ENCODE measurements around the gene ZC3H13.

Gene ZC3H13

GRCh38 chr13:45950386-45951000, 102.1 kb downstream of the ZC3H13 start:
- FAIRE-seq (no peak), DNase-seq (ENCODE audit: extremely low spot score, insufficient read length, low read depth) (no peak)

DNA sequence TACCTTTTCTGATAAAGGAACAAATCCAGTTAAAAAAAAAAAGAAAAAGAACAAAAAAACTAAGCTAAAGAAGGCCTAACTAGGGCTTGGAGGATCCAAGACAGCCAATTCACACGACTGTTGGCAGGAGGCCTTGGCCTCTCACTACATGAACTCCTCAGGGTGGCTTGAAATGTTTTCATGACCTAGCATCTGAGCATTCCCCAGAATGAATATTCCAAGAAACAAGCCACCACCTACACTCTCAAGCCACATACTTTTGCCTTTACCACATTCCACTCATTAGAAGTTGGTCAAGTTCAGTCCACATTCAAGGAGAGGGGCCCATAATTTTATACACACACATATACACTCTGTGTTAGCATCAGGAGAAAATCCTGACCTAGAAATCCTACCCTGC, 103.4 kb downstream of the ZC3H13 start:
- no peak for DNase-seq (ENCODE audit: extremely low spot score, insufficient read length, low read depth)
- no peak for FAIRE-seq

GRCh38 chr13:45943965-45944364, 108.6 kb downstream of the ZC3H13 start:
- no peak for FAIRE-seq

GRCh38 chr13:45943120-45943519, 109.4 kb downstream of the ZC3H13 start:
- DNase-seq (ENCODE audit: extremely low spot score, insufficient read length, low read depth) (no peak), FAIRE-seq (no peak)

More at GRCh38 chr13:45943965-45944364, 108.6 kb downstream of the ZC3H13 start:
- no peak for DNase-seq (ENCODE audit: extremely low spot score, insufficient read length, low read depth)

DNA sequence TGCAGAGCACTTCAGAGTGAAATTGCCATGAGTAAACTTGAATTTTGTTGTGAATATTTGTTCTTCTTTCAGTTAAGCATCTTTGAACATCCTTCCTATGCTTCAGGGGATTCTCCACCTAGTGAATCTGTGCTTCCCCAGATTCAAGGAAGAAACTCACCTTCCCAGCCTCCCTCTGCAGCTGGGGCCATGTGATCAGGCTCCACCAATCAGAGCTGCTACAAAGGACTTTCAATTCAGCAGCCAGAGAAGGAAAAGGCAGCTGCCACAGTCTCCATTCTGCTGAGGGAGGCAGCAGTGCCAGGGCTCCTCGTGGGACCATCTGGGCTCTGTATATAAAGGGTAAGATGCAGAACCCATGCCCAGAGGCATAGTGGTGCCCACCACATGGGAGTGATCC, 111.3 kb downstream of the ZC3H13 start:
- FAIRE-seq (no peak), DNase-seq (ENCODE audit: extremely low spot score, insufficient read length, low read depth) (no peak)

DNA sequence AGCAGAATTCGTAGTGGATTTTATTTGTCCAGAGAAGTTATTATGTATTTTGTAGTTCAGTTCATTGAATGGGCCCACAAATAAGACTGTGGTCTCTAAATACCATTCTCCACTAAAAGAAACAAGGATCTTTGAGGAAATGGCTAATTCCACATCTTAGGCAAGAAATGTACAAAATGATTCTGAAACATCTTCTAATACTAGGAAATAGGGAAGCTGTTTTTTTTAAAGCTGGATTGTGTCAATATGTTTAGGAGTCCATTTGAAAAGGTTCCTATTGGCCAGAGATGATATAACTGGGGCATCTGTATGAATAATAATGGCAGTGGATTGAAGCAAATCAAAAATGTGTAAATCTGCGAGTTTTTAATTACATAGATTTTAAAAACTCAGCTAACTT, 112.5 kb downstream of the ZC3H13 start:
- FAIRE-seq (no peak), DNase-seq (ENCODE audit: extremely low spot score, insufficient read length, low read depth) (no peak)

GRCh38 chr13:45936621-45937020, 115.9 kb downstream of the ZC3H13 start:
- FAIRE-seq (no peak), DNase-seq (ENCODE audit: extremely low spot score, insufficient read length, low read depth) (no peak)

DNA sequence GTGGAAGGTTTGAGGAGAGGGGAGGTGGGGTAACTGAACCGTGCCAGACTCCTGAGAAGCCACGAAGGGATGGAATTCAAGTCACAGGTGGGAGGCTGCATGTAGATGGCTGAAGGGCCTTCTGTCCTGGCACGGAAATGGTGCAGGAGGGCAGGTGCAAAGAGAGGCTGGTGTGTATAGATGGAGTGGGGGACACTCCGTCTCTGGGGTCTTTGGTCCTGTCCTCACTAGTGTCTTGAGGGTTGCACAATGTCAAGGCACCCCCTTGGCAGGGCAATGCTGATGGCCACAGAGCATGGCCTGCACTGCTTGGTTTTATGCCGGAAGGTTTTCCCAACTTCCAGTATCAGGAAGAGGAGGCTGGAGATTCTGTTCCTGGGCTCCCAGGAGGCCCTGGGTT, 118.3 kb downstream of the ZC3H13 start:
- FAIRE-seq, result no peak
- DNase-seq (ENCODE audit: extremely low spot score, insufficient read length, low read depth), result no peak

DNA sequence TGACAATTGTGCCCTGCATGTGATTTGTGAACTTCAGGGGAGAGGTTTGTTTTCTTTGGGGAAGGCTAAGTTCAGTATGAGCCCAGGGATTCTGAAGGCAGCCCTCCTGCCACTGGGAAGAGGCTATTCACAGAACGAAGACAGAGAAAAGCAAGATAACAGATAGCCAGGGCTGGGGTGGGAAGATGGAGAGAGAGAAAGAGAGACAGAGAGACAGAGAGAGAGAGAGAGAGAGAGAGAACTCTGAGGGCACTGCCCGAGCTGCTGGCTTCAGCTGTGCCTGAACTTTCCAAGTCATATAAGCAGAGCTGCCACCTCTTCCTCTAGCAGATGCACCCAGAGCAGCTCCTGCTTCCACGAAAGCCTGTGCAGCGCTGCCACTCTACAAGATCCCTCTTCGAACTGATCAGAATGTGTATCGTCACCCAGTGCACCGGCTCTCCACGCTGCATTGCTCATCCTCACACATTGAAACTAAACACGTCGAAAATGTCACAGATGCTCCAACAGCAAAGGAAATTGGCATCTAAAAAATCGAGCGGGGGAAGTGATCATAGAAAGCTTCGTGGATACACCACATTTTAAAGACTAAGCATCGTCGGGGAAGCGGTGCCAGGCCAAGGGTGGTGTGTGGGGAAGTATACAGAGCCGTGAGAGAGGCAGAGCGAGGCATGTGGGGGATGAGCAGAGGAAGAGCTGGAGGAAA, 119.2 kb downstream of the ZC3H13 start:
- DNase-seq (ENCODE audit: extremely low spot score, insufficient read length, low read depth) (no peak), FAIRE-seq (no peak)

- FAIRE-seq (no peak), DNase-seq (ENCODE audit: extremely low spot score, insufficient read length, low read depth) (no peak)
These were observed 119.9 kb downstream of the ZC3H13 start for GRCh38 chr13:45932676-45933075.

- DNase-seq (ENCODE audit: extremely low spot score, insufficient read length, low read depth), result no peak
These were observed 120.4 kb downstream of the ZC3H13 start for GRCh38 chr13:45932172-45932571.

DNA sequence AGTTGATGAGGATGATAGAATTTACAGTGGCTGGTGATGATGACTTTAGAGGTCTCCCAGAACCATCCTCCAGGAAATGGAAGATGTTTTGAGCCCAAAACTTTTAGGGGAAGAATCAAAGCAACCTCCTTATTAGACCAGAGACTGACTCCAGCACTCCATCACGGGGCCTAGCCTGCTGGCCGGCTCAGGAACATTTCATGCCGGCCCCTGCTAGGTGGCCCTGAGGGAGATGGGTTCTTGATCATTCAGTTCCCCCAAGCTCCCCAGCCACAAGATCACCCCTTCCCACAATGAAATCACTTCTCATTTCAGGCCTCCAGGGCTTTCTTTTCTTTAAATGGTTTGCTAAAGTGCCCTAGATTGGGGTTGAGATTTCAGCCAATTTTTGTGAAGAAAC, 121.3 kb downstream of the ZC3H13 start:
- DNase-seq (ENCODE audit: extremely low spot score, insufficient read length, low read depth) (no peak), FAIRE-seq (no peak)

More at GRCh38 chr13:45932172-45932571, 120.4 kb downstream of the ZC3H13 start:
- FAIRE-seq, result no peak

GRCh38 chr13:45930177-45930576, 122.4 kb downstream of the ZC3H13 start:
- FAIRE-seq (no peak), DNase-seq (ENCODE audit: extremely low spot score, insufficient read length, low read depth) (no peak)

DNA sequence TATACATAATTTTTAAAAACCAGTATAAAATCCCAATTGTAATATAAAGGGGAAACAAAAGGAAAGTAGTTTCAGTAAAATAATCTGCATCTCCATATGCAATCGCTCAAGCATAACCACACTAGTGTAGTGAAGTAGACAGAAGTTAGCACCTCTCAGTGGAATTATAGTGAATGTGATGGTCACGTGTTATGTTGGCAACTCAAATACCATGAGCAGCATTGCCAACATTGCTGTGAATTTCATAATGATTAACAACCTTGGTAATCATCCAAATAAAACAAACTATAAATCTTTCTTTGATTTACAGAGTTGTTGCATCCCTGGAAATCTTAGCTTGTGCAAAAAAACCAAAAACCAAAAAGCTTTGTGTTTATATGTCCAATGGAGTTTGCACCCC, 123.7 kb downstream of the ZC3H13 start:
- no peak for DNase-seq (ENCODE audit: extremely low spot score, insufficient read length, low read depth)

DNA sequence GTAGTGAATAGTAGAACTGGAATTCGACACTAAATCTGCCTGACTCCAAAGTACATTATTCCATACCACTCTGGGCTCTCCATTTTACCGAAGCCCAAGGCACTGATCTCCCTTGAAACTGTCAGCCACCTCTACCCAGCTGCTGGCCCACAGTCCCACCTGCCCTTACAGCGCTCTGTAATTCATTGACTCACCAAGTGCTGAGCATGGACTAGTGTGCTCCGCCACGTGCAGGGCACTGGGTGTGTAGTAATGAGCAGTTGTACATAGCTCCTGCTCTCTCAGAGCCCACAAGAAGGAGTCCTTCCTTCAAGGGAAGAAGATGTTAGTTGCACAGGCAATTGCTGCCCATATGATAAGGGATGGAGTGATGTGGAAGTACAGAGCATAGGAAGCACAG, 124.4 kb downstream of the ZC3H13 start:
- DNase-seq (ENCODE audit: extremely low spot score, insufficient read length, low read depth) (no peak), FAIRE-seq (no peak)

More for the DNA sequence above, 123.7 kb downstream of the ZC3H13 start:
- no peak for FAIRE-seq

DNA sequence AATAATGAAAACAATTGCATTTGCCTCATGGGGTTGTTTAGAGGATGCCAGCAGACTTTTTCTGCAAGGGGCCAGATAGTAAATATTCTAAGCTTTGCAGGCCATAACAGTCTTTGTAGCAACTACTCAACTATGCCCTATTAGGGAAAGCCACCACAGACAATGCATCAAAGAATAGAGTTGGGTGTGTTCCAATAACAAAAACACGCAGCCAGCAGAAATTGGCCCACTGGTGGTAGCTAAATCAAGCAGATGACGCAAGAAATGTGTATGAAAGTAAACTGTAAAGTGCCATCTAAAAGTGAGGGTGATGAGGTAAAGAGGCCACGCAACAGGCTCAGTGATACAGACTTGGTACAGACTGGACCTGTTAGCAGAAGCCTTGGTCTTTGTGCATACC, 125.8 kb downstream of the ZC3H13 start:
- no peak for DNase-seq (ENCODE audit: extremely low spot score, insufficient read length, low read depth)
- FAIRE-seq, result no peak

- no peak for DNase-seq (ENCODE audit: extremely low spot score, insufficient read length, low read depth)
- FAIRE-seq, result no peak
These were observed 127.4 kb downstream of the ZC3H13 start for GRCh38 chr13:45925151-45925550.

DNA sequence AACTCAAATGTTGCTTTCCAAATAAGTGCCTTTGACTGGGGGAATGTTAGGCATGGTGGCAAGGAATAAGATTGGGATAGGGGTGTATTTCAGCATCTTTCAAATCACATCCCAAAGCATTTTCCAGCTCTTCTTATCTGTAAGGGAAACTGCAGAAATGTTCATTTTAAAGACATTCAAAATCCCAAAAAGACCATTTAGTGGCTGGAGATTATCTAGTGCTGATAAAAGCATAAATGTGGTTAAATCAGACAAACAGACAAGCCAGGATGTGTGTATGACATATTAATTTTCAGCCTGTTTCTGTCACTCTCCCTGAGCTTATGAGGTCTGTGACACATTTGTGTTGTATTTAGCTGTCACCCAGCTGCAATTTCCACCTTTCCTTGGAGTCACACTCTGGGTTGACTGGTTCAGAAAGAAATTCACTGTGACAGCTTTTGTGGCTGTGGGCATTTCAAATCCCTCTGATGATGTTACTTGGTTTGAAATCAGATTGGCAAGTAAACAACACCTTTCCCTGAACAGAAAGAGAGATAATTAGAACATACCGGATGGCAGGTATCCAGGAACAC, 131.3 kb downstream of the ZC3H13 start:
- no peak for DNase-seq (ENCODE audit: extremely low spot score, insufficient read length, low read depth)
- FAIRE-seq, result no peak

DNA sequence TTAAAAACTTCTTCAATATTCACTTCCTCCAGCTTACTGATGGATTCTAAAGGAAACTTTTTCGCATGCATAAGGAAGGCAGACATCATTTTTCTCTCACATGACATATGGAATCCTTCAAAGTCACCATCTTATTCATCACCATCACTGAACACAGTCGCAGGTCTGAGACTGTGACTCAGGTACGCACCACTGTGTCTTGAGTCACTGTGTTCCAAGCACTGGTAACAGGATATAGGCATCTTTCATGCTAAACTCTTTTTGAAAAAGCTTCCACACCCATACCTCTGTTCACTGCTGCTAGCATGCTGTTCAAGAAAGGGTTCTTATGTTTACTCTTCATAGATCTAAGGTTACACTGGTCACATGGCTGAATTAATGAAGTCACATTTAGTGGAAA, 133.9 kb downstream of the ZC3H13 start:
- DNase-seq (ENCODE audit: extremely low spot score, insufficient read length, low read depth) (no peak), FAIRE-seq (no peak)

GRCh38 chr13:45917019-45917418, 135.5 kb downstream of the ZC3H13 start:
- FAIRE-seq (no peak), DNase-seq (ENCODE audit: extremely low spot score, insufficient read length, low read depth) (no peak)

- FAIRE-seq (no peak), DNase-seq (ENCODE audit: extremely low spot score, insufficient read length, low read depth) (no peak)
These were observed 136.7 kb downstream of the ZC3H13 start for GRCh38 chr13:45915686-45916439.

Data from GM18507 (cell line).